GM10847 (cell line): Measurements from ENCODE around the gene LAMB4.

Experiments
- POLR2A ChIP-seq: IDR thresholded peaks from 2 replicates; pipeline ENCODE4 v1.6.1; 2011; ENCODE audit not compliant: insufficient read length; ENCODE audit errors: extremely low read depth

Gene LAMB4

GRCh38 chr7:108078691-108079090, 51.5 kb downstream of the LAMB4 start:
- no peak for TF ChIP-seq POLR2A

GRCh38 chr7:108078211-108078673, 51.9 kb downstream of the LAMB4 start:
- TF ChIP-seq POLR2A, result no peak

DNA sequence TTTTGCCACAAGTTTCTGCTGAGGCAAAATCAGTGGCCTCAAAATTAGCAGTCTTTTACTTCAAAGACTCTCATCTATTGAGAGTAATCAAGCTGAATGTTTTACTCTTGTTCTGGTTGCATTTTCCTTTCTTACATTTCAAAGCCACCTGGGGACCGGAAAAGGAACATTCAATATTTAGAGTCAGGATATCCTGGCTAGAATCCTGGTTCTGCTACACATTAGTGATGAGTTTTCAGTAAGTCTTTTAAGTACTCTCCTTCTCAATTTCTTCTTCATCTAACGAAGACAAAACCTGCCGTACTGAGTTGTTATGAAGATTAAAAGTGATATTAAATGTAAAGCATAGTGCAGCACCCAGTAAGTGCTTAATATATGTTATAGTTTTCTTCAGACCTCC, 52.5 kb downstream of the LAMB4 start:
- TF ChIP-seq POLR2A, result no peak

GRCh38 chr7:108076156-108076555, 54.0 kb downstream of the LAMB4 start:
- no peak for TF ChIP-seq POLR2A

GRCh38 chr7:108073305-108074070, 56.7 kb downstream of the LAMB4 start:
- TF ChIP-seq POLR2A, result no peak

GRCh38 chr7:108072739-108073138, 57.4 kb downstream of the LAMB4 start:
- no peak for TF ChIP-seq POLR2A

GRCh38 chr7:108072116-108072515, 58.0 kb downstream of the LAMB4 start:
- no peak for TF ChIP-seq POLR2A

- TF ChIP-seq POLR2A, result no peak
These were observed 58.6 kb downstream of the LAMB4 start for GRCh38 chr7:108071551-108071950.

- TF ChIP-seq POLR2A, result no peak
These were observed 60.5 kb downstream of the LAMB4 start for GRCh38 chr7:108069646-108070045.

DNA sequence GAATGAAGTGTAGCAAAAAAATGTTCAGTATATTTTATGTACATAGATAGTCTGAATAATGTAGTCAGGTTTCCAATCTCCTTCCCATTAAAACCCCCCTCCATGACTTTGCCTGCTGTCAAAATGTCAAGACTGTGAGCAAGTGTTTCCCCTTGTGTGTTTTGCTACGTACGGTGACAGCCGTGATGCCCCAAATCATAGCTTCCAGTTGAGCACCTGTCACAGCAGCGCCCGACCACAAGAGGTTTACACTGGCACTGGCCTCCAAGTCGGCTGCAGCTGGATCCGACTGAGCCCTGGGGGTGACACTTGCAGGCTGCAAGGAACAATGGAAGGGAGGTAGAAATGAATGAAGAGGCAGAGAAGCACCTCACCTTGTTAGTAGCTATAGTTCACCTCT, 62.3 kb downstream of the LAMB4 start:
- TF ChIP-seq POLR2A, result no peak

DNA sequence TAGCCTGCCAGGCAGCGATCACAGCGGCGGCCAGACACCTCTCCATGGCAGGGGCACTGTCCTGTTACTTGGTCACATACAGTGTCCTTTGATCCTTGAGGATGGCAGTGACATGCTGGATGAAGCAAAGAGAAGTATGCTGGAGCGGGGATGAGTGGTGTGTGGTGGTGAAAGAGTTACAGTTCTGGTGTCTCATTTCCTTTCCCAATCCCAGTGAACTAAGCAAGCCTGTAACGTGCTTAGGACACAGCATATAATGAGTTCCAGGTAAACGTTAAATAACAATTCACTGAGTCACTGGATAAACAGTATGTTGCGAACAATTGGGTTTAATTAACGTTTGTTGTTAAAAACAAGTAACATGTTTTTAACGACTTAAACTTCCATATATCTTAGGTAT, 63.7 kb downstream of the LAMB4 start:
- no peak for TF ChIP-seq POLR2A

DNA sequence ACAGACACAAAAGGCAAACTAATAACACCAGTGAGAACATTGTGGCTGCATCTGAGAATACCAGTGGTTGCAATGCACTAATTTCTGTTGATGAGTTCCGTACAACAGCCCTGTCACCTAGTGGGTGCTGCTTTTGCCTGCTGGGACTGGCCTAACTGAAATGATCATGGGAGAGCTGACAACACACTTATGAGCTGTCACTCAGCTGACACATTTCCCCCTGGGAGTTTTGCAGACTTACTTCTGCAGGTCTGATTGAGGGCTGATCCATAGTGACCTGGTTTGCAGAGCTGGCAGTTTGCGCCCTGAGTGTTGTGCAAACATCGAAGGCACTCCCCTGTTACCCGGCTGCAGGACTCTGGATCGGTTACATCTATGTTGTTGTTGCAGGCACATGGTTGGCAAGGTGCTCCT, 66.6 kb downstream of the LAMB4 start:
- no peak for TF ChIP-seq POLR2A

- no peak for TF ChIP-seq POLR2A
These were observed 67.7 kb downstream of the LAMB4 start for GRCh38 chr7:108062250-108063014.

DNA sequence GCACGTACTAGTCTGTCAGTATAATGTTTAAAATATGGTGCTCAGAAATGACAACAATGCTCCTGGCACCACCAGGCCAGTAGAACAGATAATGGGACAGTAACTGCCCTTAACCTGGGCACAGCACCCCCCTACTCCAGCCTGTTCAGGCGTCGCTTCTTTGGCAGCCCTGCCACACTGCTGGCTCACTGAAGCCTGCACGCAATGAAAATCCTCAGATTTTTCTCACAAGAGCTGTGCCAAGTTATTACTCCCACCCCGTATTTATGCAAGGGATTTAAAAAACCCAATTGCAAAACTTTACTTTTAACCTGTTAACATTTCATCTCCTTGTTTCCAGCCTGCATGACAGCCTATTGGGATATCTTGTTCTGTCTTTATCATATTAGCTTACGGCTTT, 70.6 kb downstream of the LAMB4 start:
- TF ChIP-seq POLR2A, result no peak

DNA sequence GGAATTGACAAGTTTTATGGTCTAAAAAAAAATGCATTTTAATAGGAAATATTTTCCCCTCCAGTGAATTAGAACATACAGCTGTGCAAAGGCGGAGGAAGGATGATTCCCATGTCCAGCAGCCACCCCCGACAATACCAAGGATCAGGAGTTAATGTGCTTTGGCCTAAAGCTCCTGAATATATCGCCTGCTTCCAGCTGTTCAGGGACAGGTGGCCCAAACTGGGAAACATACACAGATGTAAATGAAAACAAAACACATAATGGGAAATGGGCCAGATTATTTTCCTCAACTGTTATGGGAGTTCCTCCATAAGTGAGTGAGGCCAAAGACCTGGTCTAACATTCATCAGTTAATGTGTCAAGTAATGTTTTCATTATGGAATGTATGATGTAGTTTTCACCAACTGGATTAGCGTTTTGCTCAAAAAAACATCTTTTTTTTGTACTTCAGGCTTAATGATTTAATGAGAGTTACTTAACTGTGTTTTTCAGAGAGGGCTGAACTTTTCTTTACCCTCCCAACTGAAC, 72.1 kb downstream of the LAMB4 start:
- no peak for TF ChIP-seq POLR2A

GRCh38 chr7:108055611-108056021, 74.5 kb downstream of the LAMB4 start:
- no peak for TF ChIP-seq POLR2A
